Measurements from ENCODE around the gene PCBP3. TPM values are rescaled to one million over a fixed set of nuclear protein-coding genes. Genes with fewer than 3 reads are reported as not detected.

The PCBP3 gene
- total RNA-seq, 6 experiments from 2014 or later, result 0.37 to 1.5 (median 0.69) TPM

GRCh38 chr21:45763074-45763473 is 119.5 kb downstream of the PCBP3 start:
- ATAC-seq, result no peak
- Histone ChIP-seq H3K36me3 (no peaks in the 10 kb centered on the region), H3K27me3 (no peaks in the 10 kb centered on the region), H3K4me1 (no peaks in the 10 kb centered on the region), H3K9me3 (no peaks in the 10 kb centered on the region), H3K4me3 (no peak overlapping the region), H3K27ac (no peak overlapping the region)
- no peak for TF ChIP-seq POLR2A (IDR thresholded peaks at IDR 0.05)
- TF ChIP-seq, protein P1, sequence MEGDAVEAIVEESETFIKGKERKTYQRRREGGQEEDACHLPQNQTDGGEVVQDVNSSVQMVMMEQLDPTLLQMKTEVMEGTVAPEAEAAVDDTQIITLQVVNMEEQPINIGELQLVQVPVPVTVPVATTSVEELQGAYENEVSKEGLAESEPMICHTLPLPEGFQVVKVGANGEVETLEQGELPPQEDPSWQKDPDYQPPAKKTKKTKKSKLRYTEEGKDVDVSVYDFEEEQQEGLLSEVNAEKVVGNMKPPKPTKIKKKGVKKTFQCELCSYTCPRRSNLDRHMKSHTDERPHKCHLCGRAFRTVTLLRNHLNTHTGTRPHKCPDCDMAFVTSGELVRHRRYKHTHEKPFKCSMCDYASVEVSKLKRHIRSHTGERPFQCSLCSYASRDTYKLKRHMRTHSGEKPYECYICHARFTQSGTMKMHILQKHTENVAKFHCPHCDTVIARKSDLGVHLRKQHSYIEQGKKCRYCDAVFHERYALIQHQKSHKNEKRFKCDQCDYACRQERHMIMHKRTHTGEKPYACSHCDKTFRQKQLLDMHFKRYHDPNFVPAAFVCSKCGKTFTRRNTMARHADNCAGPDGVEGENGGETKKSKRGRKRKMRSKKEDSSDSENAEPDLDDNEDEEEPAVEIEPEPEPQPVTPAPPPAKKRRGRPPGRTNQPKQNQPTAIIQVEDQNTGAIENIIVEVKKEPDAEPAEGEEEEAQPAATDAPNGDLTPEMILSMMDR (IDR thresholded peaks at IDR 0.05), result no peak
- 67% methylated on average over 5 of the region's 19 CpGs for WGBS (ENCODE audit: insufficient coverage, low coverage, low lambda C conversion rate, missing lambda C conversion rate)
- intact Hi-C loops (cut with DNase I), result no loop called here
- no peak for DNase-seq

DNA sequence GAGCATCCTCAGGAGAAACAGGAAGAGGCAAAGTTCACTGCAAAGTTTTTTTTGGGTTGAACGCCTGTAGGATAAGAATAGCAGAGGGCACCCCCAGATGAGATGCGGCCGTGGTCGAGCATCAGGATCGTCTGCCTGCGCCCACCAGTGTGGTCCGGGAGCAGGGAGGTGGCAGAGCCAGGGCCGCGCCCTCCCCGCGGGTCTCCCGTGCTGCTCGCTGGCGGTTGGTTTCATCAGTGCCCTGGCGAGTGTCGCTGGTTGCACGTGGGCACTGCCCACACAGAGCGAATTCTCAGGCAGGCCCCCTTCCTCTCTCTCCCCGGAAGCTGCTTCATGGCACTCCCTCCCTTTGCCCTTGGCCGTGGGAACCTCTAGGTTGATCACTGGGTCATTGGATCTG is 120.0 kb downstream of the PCBP3 start:
- no peaks in the 10 kb centered on the region for H3K27me3 ChIP-seq
- DNase-seq (no peak), ATAC-seq (no peak)
- 44% methylated on average over 6 of the region's 20 CpGs for WGBS (ENCODE audit: insufficient coverage, low coverage, low lambda C conversion rate, missing lambda C conversion rate)
- H3K27ac ChIP-seq, result no peak overlapping the region
- no peaks in the 10 kb centered on the region for H3K9me3 ChIP-seq
- intact Hi-C loops (cut with DNase I), result no loop called here
- H3K4me3 ChIP-seq, result no peak overlapping the region
- no peaks in the 10 kb centered on the region for H3K4me1 ChIP-seq
- no peaks in the 10 kb centered on the region for H3K36me3 ChIP-seq
- TF ChIP-seq POLR2A (IDR thresholded peaks at IDR 0.05), result no peak
- TF ChIP-seq, protein P1 (IDR thresholded peaks at IDR 0.05), result no peak

DNA sequence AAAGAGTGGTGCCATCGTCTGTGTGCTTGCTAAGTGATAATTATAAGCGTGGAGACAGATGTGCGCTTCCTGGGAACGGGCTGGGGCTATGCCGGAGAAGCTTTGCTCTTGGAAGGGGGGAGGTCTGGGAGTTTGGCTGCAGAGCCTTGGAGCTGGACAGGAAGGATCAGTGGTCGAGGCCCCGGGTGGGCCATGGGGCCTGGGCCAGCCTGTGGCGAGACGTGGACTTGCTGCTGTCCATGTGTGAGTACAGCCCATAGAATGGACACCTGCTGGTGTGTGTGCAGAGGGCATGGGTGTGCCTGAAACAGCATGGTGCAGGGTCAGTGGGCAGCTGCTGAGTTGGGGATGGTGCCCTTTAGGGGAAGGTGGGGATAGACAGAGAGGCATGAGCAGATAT is 121.3 kb downstream of the PCBP3 start:
- no peaks in the 10 kb centered on the region for H3K9me3 ChIP-seq
- intact Hi-C loops (cut with DNase I), result no loop called here
- 66% methylated on average over 9 of the region's 9 CpGs for WGBS (ENCODE audit: insufficient coverage, low coverage, low lambda C conversion rate, missing lambda C conversion rate)
- no peak overlapping the region for H3K27ac ChIP-seq
- DNase-seq, result no peak
- no peaks in the 10 kb centered on the region for H3K27me3 ChIP-seq
- no peak overlapping the region for H3K4me3 ChIP-seq
- TF ChIP-seq, protein P1 (IDR thresholded peaks at IDR 0.05), result no peak
- TF ChIP-seq POLR2A (IDR thresholded peaks at IDR 0.05), result no peak
- no peaks in the 10 kb centered on the region for H3K4me1 ChIP-seq
- ATAC-seq, result no peak
- H3K36me3 ChIP-seq, result no peaks in the 10 kb centered on the region

DNA sequence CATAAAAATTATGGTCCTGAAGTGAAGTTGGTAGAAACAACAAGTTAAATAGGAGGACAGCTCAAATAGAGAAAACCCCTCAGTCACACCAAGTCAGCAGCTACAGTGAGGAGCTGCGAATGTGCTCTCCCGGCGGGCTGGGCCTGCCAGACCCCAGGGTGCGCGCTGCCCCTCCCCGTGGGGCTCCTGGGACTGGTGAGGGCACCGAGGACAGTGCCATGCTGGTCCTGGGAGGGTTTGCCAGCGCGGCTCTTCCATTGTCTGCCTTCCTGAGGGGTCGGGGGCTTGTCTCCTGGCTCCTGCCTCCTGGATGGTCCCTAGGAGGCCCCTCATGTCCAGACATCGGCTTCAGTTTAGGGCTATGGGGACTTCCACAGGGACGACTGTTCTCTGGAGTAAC is 121.8 kb downstream of the PCBP3 start:
- Histone ChIP-seq H3K9me3 (no peaks in the 10 kb centered on the region), H3K27ac (no peak overlapping the region), H3K27me3 (no peaks in the 10 kb centered on the region), H3K36me3 (no peaks in the 10 kb centered on the region), H3K4me3 (no peak overlapping the region), H3K4me1 (no peaks in the 10 kb centered on the region)
- no peak for ATAC-seq
- no peak for DNase-seq
- TF ChIP-seq, protein P1 (IDR thresholded peaks at IDR 0.05), result no peak
- TF ChIP-seq POLR2A (IDR thresholded peaks at IDR 0.05), result no peak
- 57% methylated on average over 4 of the region's 12 CpGs for WGBS (ENCODE audit: insufficient coverage, low coverage, low lambda C conversion rate, missing lambda C conversion rate)
- intact Hi-C loops (cut with DNase I), result no loop called here

GRCh38 chr21:45766055-45766454 is 122.5 kb downstream of the PCBP3 start:
- Histone ChIP-seq H3K9me3 (no peaks in the 10 kb centered on the region), H3K27me3 (no peaks in the 10 kb centered on the region), H3K36me3 (no peaks in the 10 kb centered on the region), H3K4me1 (no peaks in the 10 kb centered on the region), H3K4me3 (no peak overlapping the region), H3K27ac (no peak overlapping the region)
- no peak for ATAC-seq
- intact Hi-C loops (cut with DNase I), result no loop called here
- TF ChIP-seq, protein P1 (IDR thresholded peaks at IDR 0.05), result no peak
- TF ChIP-seq POLR2A (IDR thresholded peaks at IDR 0.05), result no peak
- no peak for DNase-seq
- WGBS (ENCODE audit: insufficient coverage, low coverage, low lambda C conversion rate, missing lambda C conversion rate), result 68% methylated on average over 5 of the region's 14 CpGs

Measured in right lobe of liver (tissue), 6 donors.